Adipose tissue (tissue), 3 donors: ENCODE measurements around the gene TASOR2. TPM values are rescaled to one million over a fixed set of nuclear protein-coding genes. Genes with fewer than 3 reads are reported as not detected.

Source experiments
- H3K27ac ChIP-seq: one replicate; pipeline ENCODE4 v1.5.1; 2013; ENCODE audit warnings: low read depth, low read length
- WGBS, 3 donors: extraction: QIAGEN DNeasy Blood & Tissue Kit; methylation state at CpG; one replicate each; pipeline ENCODE4 v1.1.7; 2013; 5-methylcytosine and 5-hydroxymethylcytosine counted together
- polyA plus RNA-seq, 3 donors: library from polyadenylated mRNA; stranded (reverse); fragments of 200-250 nt; gene quantifications; one replicate each; pipeline ENCODE4 v1.2.3, GENCODE V29; 2013
- donor health status: healthy with polysubstance abuse.
- donor health status: Bipolar disorder and iron deficiency.
- donor health status: healthy.

Gene TASOR2, protein sequence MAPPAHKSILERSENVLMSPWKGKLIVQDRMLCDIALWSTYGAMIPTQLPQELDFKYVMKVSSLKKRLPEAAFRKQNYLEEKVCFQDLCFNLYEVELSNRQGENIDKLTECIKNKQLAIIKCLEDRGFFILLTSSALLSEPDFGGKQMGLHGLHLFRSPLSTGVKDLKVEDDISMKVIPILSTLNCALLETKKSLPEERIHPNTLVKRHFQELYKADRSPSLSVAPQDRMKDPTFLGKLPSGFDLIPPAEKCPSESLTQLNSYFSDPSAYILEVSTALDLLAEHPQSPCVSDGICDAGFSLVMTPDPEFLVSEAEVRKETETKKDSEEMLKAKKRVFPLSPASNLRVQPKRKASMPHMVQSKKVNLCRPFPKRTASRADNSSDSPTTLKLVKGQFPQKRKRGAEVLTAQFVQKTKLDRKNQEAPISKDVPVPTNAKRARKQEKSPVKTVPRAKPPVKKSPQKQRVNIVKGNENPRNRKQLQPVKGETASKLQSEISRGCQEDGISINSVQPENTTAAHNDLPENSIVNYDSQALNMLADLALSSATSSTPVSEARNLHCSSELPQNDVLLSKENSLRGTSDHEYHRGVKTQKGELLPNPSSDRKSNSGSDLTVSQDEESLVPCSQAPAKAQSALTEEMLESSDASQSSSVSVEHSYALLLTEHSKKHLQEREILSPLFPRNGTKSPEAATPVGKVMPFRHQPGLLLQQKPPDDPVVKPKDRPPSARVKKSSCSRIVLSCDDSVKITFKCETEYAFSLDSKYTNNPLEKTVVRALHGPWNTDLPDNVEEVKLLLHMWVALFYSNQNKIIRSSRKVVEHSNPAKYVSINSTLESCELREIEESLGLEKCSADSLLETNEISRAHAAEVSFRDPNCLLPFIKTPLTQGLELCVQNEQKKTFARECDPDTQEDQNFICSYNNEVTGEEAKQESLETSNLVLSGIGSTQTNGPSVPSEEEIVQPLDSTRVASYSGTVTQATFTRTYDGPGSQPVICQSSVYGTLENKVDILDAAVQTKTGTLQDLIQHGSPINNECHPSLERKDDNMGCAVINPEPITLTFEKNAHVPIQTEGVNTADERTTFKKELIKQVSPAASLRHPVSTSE (N-terminal part only)
- polyA plus RNA-seq, result 10 to 100 TPM in 1 of 3 donors, 1 to 10 TPM in 2; 8.0 to 13.9 (median 8.0) TPM

DNA sequence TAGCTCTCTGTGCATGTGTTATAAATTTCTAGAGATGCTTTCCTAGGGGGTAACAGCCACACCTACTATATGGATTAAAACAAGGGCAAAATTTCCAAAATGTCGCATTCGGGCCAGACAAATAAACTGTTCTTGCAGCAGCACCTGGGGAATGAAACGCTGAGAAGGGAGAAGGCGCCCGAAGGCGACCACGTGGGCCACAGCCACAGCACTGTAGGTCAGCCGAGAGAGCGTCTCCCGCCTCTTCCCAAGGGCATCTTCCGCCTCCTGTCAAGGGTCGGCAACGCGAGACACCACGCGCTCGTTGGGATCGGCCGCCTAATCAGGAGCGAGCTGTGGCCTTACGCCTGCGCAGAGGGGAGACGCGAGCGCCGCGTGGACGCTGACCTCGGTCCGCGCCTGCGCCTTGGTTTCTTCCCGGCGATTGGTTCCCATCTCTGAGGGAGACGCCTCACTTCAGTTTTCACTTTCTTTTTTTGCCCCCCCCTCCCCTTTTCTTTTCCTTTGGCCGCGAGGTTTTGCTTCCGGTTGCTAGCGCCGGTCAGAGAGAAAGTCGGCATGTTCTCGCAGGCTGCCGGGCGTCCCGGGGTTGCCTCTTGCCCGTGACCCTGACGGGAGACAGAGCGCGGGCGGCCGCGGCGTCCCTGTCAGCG, at the start of gene TASOR2:
TASOR2 (plus strand) TSS at position 521 of the 653 bp plus-strand sequence. CDS start 35,805 bp downstream, outside the sequence.
- H3K27ac ChIP-seq, result peak within 1 kb of the TSS; percentile 73
- 0 to 2% (median 1%) methylated on average over 45 to 54 of the region's 54 CpGs for WGBS, 3 donors

DNA sequence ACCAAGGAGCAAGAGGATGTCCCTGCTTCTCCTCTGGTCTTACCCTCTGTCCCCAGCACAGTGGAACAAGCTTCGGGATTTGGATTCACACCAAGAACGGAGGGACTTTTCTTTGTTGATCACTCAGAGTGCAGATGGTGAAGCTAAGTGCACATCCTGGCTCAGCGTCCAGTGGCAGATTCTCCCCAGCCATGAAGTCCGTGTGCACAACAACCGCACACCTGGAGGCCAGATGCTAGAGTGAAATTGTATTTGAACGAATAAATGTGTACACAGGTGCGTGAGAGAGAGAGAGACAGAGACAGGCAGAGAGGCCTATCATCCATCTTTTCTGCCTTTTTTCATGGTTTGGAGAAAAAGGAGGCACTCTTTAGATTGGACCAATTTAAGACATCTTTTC, 49.7 kb upstream of the TASOR2 start:
- no peak overlapping the region for H3K27ac ChIP-seq
- WGBS, 3 donors, result 78 to 91% (median 88%) methylated on average over 7 of the region's 7 CpGs

DNA sequence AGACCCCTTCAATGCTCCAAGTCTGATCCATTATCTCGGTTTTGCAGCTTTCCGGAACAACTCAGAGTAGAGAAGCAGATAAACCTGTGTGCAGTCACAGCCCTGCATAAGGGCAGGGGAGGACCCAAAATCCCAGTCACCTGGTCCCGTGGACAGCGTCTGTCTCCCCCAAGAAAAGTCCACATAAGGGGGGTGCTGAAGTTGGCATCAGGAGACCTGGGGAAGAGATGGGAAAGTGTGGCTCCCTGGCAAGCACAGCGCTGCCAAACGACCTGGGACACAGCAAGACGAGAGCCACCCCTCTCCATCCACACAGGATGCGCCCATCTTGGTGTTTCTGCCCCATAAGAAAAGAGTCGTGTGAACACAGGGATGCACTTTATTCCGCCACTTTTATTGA, 46.1 kb upstream of the TASOR2 start:
- 88 to 94% (median 94%) methylated on average over 10 of the region's 10 CpGs for WGBS, 3 donors
- H3K27ac ChIP-seq, result no peak overlapping the region

DNA sequence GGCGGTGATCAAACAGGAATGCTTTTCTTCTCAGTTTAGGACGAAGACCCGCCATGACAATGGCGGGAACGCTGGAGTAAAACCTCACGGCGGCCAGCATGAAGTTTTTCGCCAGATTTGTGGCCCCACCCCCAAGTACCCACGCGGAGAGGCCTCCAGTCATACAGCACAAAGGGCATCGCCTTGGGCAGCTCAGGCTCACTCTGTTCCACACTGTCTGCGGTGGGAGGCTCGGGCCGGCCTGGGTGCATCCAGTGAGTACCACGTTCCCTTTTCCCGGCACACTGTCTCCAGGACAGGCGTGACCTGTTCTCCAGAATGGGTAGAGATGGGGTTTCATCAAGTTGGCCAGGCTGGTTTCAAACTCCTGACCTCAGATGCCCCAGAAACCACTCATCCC, 45.6 kb upstream of the TASOR2 start:
- no peak overlapping the region for H3K27ac ChIP-seq
- 93 to 98% (median 96%) methylated on average over 17 of the region's 17 CpGs for WGBS, 3 donors

DNA sequence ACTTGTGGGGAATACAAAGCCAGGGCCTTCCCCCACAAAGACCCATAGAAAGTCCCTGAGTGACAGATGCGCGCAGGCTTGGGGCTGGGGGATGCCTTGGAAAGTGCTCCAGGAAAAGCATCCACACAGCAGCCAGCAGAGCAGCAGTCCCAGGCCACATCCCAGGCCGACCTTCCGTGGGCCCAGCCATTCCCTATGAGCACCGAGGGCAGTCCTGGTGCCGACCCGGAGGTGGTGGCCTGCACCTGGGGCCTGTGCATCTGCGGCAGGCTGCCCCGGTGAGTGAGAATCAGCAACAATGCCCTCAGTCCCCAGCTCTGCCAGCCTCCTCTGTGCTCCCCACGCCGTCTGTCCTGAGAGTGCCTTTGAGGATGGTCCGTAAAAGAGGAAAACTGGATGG, 44.6 kb upstream of the TASOR2 start:
- 88 to 95% (median 89%) methylated on average over 12 of the region's 12 CpGs for WGBS, 3 donors
- no peak overlapping the region for H3K27ac ChIP-seq

DNA sequence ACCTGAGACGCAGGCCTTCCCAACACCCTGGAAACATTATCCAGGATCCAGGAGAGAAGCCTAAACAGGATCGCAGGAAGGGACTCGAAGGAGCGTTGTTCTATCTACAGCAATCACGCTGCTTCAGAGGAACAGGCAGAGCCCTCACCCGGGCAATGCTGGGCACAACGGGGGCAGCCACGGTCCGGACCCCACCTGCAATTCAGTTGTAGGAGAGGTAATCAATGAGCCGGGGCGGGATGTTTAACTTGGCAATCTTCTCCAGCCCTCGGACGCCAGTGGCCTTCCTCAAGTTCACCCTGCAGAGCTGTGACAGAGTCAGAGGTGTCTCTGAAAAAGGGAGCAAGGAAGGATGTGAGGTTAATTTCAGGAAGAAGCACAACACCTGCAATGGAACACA, 44.1 kb upstream of the TASOR2 start:
- 79 to 94% (median 79%) methylated on average over 13 of the region's 13 CpGs for WGBS, 3 donors
- no peak overlapping the region for H3K27ac ChIP-seq

DNA sequence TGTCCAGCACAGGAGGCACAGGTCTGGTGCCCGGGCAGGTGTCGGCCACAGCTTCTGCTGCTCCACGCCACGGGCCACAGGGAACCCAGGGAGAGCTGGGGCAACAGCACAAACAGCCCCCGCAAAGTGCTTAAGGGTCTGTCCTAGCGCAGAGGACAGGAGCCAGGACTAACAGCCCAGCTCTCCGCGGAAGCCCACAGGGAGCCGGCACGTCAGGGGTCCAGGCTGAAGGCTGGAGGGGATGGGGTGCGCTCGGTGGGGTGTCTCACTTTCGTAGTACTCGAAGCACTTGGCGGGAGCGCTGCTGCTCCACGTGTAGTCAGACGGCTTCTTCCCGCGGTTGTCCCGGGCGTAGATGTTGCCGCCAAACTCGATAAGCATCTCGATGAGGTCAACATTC, 43.1 kb upstream of the TASOR2 start:
- no peak overlapping the region for H3K27ac ChIP-seq
- WGBS, 3 donors, result 83 to 97% (median 97%) methylated on average over 25 of the region's 25 CpGs

DNA sequence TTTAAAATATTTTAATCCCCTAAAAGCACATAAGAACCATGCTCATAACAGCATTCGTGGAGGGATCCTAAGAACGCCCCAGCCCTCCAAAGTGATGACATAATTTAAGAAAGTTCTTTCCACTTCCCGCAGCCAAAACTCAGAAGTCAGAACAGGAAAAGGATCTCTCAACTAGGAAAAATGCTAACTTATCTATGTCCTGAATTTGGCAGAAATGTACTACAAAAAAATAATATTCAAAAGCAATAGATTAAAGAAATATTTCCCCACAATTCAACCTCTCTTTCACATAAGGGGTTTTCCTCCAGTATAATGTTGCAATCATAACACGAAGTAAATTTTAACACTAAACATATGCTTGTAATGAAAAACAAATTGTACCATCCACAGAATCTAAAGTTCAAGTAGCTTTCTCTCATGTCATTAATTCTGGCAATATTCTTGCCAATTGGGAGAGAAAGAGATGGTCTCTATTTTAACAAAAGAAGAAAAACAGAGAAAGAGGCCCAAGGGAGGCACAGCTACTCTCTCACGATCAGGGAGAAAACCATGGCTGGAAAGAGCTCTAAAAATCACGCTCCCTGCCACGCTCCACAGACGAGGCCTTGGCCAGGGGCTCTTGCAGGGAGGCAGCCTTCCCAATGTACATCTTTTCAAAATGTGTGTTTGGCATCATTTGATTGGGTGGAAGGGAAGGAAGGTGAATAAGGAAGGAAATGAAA, 41.1 kb upstream of the TASOR2 start:
- 47 to 81% (median 56%) methylated on average over 8 of the region's 8 CpGs for WGBS, 3 donors
- no peak overlapping the region for H3K27ac ChIP-seq

DNA sequence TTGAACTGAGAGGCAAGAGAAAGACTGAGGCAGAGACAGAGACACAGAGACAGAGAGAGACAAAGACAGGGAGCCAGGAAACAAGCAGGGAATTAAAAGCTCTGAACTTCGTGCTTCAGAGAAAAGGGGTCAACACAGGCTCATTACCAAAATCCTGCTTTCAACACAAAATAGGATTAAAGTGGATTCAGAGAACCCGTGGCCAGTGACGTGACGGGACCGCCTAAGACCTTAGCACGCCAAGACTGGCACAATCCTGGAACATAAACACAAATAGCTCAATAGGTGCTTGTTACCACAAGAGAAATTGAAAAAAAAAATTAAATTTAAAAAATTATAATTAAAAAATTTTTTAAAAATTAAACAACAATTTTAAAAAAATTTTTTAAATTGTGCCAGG, 39.7 kb upstream of the TASOR2 start:
- H3K27ac ChIP-seq, result no peak overlapping the region
- 86 to 89% (median 87%) methylated on average over 6 of the region's 6 CpGs for WGBS, 3 donors

DNA sequence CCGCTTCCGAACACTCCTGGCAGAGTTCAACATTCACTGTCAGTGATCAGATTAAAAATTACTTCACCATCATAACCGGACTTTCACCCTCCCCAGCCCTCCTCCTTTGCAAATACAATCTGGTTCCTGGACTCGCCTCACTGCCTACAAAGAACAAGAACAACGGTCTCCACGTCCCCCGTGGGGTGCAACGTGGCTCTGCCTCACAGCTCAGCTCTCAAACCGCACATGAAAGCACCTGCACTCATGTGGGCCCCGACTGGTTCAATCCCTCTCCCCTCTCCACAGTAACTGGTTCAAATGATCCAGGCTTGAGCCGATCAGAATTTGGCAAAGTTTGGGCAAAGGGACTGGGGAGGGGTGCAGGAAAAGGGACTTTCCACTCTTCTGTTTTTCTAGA, 39.3 kb upstream of the TASOR2 start:
- H3K27ac ChIP-seq, result no peak overlapping the region
- WGBS, 3 donors, result 33 to 50% (median 42%) methylated on average over 11 of the region's 11 CpGs

DNA sequence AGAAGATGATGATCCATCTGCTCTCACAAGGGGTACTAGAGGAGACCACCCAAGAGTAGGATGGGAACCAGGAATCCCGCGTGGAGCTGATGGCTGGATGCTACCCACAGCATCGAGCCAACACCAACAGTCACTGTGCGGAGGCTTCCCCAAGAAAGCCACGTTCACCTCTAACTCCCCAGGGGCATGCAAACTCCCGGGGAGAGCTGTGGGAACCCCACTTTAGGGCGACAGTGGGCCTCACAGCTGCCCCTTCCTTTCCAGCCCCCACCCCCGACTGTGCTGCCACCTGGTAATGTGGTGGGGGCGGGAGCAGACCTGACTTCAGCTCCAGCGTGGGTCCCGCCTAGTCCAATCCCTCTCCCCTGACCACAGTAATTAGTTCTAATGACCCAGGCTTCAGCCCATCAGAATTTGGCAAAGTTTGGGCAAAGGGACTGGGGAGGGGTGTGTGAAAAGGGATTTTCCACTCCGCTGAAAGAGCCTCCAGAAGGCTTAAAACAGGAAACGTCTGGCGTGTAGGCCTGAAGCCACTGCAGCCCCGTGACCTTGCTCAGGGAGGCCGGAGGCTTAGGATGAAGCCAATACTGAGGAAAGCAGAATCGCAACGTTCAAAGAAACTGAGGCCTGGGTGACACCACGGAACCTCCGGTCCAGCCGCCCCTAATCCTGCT, 38.6 kb upstream of the TASOR2 start:
- H3K27ac ChIP-seq, result no peak overlapping the region
- 53 to 86% (median 59%) methylated on average over 21 of the region's 21 CpGs for WGBS, 3 donors

DNA sequence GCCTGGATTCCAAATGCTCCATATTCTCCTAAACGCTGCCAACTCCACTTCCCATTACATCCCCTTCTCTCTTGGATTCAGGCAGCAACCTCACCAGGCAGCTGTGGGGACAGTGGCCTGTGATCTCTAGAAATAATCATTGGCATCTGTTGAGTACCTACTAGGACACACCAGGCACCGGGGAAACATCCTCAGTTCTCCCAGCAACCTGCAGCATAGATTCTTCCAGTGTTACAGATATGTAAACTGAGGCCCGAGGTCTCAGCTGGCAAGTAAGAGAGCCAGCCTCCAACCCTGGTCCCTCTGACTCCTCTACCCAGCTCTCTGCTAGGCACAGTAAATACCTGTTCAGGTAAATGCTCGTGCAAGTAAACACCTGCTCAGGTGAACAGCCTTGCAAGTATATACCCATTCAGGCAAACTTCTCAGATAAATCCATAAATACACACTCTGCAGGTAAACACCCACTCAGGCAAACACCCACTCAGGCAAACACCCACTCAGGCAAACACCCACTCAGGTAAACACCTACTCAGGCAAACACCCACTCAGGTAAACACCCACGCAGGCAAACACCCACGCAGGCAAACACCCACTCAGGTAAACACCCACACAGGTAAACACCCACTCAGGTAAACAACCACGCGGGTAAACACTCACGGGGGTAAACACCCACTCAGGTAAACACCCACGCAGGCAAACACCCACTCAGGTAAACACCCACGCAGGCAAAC, 37.0 kb upstream of the TASOR2 start:
- H3K27ac ChIP-seq, result no peak overlapping the region
- 80 to 95% (median 93%) methylated on average over 11 of the region's 11 CpGs for WGBS, 3 donors

DNA sequence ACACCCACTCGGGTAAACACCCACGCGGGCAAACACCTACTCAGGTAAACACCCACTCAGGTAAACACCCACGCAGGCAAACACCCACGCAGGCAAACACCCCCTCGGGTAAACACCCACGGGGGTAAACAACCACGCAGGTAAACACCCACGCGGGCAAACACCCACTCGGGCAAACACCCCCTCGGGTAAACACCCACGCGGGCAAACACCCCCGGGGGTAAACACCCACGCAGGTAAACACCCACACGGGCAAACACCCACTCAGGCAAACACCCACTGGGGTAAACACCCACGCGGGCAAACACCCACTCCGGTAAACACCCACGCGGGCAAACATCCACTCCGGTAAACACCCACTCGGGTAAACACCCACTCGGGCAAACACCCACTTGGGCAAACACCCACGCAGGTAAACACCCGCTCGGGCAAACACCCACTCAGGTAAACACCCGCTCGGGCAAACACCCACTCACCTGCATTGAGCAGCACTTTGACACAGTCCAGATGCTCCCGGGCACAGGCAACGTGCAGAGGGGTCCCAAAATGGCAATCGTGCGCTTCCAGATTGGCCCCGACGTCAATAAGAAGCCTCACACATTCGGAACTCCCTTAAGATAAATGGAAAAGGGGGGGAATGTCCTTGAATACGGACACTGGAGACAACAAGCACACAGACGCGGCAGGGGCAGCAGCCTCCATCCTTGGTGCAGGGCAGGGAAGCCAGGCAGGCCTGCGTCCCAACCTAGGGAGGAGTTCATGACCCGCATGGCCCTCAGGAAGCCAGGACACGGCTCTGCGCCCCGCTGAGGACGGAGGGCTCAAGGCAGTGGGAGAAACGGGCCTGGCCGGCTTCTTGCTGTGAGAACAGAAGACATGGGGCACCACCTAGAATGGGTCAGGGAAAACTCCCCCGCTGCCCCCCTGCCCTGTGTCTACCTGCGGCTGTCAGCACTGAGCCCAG, 35.9 kb upstream of the TASOR2 start:
- WGBS, 3 donors, result 87 to 96% (median 91%) methylated on average over 50 of the region's 50 CpGs
- H3K27ac ChIP-seq, result no peak overlapping the region

DNA sequence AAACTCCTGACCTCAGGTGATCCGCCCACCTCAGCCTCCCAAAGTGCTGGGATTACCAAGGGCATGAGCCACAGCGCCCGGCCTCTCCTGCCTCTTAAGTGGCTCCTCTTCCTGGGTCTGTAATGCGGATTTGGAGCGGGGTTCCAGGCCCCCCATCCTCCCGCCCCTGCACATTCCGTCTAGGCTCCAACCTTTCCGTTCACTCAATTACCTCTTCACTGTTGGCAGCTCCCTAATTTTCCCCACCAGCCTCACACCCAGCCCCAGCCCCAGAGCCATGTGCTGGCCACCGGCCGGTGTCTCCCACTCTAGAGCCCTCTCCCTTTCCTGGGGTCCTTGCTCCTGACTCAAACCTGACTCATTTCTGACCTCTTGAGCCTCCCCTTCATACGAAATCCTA, 34.9 kb upstream of the TASOR2 start:
- 96 to 99% (median 98%) methylated on average over 11 of the region's 11 CpGs for WGBS, 3 donors
- no peak overlapping the region for H3K27ac ChIP-seq

DNA sequence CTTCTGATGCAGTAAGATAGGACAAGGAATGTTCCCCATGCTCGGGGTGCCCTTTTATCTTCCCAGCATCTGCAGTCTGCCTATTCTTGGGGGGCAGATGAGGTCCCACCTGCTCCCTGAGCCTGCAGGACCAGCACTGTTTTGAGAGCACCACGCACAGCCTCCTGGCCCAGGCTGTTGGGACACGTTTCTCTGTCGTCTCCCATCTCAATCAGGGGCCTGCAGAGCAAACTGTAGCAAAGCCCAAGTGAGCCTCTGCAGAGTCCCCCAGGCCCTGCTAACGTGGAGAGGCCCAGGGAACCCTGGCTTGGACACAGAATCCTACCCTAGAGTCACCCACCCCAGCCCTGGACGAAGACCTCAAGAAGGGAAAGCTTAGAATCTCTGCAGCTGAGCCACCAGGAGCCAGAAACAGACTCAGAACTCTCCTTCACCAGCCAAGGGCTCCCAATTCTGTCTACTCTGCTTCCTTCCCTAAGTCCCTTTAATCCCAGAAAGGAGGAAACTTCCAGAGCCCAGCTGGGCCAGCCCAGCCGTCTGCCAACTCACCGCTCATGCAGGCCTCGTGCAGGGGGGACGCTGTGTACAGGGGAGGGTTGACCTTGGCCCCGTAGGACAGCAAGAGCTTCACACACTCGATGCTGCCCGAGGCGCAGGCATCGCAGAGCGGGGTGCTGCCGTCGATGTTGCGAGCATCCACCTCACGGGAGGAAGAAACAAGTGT, 33.8 kb upstream of the TASOR2 start:
- no peak overlapping the region for H3K27ac ChIP-seq
- WGBS, 3 donors, result 87 to 92% (median 88%) methylated on average over 20 of the region's 20 CpGs
